Prostate gland (tissue), 2 donors: Measurements from ENCODE around the gene CEBPG. TPM values are rescaled to one million over a fixed set of nuclear protein-coding genes. Genes with fewer than 3 reads are reported as not detected.

Experiments used
- DNase-seq: peaks from one replicate; pipeline ENCODE4 v3.0.0-alpha.2; 2019; ENCODE audit warnings: low spot score
- H3K27ac ChIP-seq, 2 donors: fragments of 200-600 bp; sonication (generic); 2 replicates each; pipeline ENCODE4 v1.5.1; 2017 to 2019
- H3K27me3 ChIP-seq: fragments of 200-600 bp; sonication (generic); replicated peaks from 2 replicates; pipeline ENCODE4 v1.5.1; 2019; ENCODE audit not compliant: insufficient read depth
- H3K36me3 ChIP-seq, 2 donors: fragments of 200-600 bp; sonication (generic); 1 replicate in 1 of 2; 2 replicates in 1 of 2; pipeline versions ENCODE4 v1.5.1 to v1.8.1; 2017 to 2019
- H3K4me1 ChIP-seq: fragments of 200-600 bp; sonication (generic); replicated peaks from 2 replicates; pipeline ENCODE4 v1.5.1; 2019
- H3K4me3 ChIP-seq, 2 donors: fragments of 200-600 bp; sonication (generic); 2 replicates each; pipeline ENCODE4 v1.5.1; 2017 to 2019
- H3K9me3 ChIP-seq: fragments of 200-600 bp; sonication (generic); 2 replicates; pipeline ENCODE4 v1.5.1; 2017
- POLR2A ChIP-seq: fragments of 450-650 bp; IDR thresholded peaks from one replicate; pipeline ENCODE4 v1.6.1; 2016; ENCODE audit warnings: antibody characterized with exemption, mild to moderate bottlenecking
- POLR2AphosphoS5 ChIP-seq: sonication (generic); formaldehyde crosslinking; IDR thresholded peaks from one replicate; pipeline ENCODE4 v1.6.1; 2017; ENCODE audit warnings: antibody characterized with exemption
- WGBS: methylation state at CpG from one replicate; pipeline ENCODE4 v1.1.5; 2018; 5-methylcytosine and 5-hydroxymethylcytosine counted together
- intact Hi-C: fragments of 100-400 bp; cut with DNase I; formaldehyde crosslinking; loops from one replicate; pipeline ENCODE4 v1.14.2; 2022
- total RNA-seq, 2 donors: library from RNA; depleted of rRNA; stranded (reverse); fragments of >200 nt; gene quantifications; one replicate each; pipeline ENCODE4 v1.1.0, GENCODE V29; 2016
- TF ChIP-seq, protein P1 (sequence below), 4 experiments: fragments of 200-600 bp in 2 of 4; fragments of 450-650 bp in 2 of 4; sonication (generic) in 2 of 4; IDR thresholded peaks; 1 replicate in 3 of 4; 2 replicates in 1 of 4; pipeline ENCODE4 v1.5.1; 2016 to 2019; ENCODE audit warnings: antibody characterized with exemption in 4 of 4, mild to moderate bottlenecking in 2 of 4, moderate library complexity in 2 of 4

The CEBPG gene
- total RNA-seq, 2 donors from 2014 or later = 15.7 to 19.7 TPM

DNA sequence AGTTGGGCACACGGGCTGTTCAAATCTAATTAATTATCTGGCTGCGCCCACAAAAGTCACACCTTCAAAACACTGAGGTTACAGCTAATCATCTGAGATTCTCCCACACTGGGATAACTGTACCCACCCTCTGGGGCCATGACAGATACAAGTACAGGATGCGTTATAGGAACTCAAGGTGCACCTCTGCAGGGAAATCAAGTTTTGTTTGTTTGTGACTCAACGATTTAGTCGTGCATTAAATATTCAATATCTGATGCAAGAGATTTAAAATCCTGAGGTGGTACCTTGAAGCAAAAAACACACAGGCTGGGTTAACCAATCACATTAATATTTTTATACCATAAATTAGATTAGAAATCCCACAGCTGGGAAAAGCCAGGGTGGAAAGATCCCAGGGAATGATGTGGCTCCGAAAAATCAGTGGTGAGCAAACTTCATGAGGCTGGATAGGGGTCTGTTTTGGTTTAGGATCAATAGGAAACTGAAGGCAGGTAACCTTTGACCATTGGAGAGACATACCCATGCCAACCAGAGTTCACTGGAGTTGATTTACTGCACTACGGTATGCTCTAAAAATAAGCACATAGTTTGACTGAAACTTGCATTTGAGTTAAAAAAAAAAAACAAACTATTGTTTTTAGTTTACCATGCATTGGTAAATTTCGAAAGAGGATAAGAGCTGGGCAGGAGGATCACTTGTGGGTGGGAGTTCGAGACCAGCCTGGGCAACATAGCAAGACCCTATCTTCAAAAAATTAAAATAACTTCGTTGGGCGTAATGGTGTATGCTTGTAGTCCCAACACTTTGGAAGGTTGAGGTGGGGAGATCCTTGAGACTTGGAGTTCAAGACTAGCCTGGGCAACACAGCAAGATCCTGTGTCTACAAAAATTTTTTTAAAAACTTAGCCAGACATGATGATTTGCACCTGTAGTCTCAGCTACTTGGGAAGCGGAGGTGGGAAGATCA is 23.9 kb upstream of the CEBPG start:
- Histone ChIP-seq H3K36me3 (no peaks in the 10 kb centered on the region), H3K27ac (no peak overlapping the region), H3K4me1 (no peaks in the 10 kb centered on the region), H3K27me3 (no peaks in the 10 kb centered on the region), H3K9me3 (no peaks in the 10 kb centered on the region), H3K4me3 (no peak overlapping the region)
- WGBS = 88% methylated on average over 12 of the region's 12 CpGs
- DNase-seq = no peak
- TF ChIP-seq POLR2A (no peak), POLR2AphosphoS5 (no peak)
- intact Hi-C loops = no loop called here

DNA sequence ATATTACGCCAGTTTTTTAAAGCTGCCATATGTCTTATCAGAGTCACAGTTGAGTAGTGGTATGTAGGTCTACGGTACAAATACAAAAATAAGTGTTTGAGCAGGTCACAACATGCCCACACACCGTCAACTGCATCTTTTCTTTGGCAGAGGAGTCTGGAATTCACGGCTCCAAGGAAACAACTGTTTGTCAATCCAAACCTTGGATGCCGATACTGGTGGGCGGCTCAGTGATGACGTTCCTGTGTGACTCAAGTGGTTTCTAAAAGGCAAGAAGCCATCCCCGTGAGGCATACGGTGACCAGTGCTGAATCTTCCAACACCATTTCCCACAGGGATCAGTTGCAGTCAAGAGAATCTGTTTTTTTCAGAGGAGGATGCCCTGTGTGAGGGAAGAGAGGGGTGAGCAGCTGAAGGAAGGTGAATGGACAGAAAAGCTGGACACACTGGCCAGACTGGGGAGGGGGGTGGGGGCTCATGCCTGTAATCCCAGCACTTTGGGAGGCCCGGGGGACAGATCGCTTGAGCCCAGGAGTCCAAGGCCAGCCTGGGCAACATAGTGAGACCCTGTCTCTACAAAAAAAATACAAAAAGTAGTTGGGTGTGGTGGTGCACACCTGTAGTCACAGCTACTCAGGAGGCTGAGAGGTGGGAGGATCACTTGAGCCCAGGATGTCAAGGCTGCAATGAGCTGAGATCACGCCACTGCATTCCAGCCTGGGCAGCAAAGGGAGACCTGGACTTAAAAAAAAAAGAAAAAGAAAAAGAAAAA is 22.8 kb upstream of the CEBPG start:
- Histone ChIP-seq H3K27ac (no peak overlapping the region), H3K9me3 (no peaks in the 10 kb centered on the region), H3K27me3 (no peaks in the 10 kb centered on the region), H3K4me1 (no peaks in the 10 kb centered on the region), H3K36me3 (no peaks in the 10 kb centered on the region), H3K4me3 (no peak overlapping the region)
- WGBS = 51% methylated on average over 12 of the region's 12 CpGs
- intact Hi-C loops = no loop called here
- DNase-seq = peak; percentile 60
- TF ChIP-seq POLR2A = no peak
- TF ChIP-seq, protein P1, sequence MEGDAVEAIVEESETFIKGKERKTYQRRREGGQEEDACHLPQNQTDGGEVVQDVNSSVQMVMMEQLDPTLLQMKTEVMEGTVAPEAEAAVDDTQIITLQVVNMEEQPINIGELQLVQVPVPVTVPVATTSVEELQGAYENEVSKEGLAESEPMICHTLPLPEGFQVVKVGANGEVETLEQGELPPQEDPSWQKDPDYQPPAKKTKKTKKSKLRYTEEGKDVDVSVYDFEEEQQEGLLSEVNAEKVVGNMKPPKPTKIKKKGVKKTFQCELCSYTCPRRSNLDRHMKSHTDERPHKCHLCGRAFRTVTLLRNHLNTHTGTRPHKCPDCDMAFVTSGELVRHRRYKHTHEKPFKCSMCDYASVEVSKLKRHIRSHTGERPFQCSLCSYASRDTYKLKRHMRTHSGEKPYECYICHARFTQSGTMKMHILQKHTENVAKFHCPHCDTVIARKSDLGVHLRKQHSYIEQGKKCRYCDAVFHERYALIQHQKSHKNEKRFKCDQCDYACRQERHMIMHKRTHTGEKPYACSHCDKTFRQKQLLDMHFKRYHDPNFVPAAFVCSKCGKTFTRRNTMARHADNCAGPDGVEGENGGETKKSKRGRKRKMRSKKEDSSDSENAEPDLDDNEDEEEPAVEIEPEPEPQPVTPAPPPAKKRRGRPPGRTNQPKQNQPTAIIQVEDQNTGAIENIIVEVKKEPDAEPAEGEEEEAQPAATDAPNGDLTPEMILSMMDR (IDR thresholded peaks at IDR 0.05) = no peak
- peak; percentile 75 for TF ChIP-seq POLR2AphosphoS5

DNA sequence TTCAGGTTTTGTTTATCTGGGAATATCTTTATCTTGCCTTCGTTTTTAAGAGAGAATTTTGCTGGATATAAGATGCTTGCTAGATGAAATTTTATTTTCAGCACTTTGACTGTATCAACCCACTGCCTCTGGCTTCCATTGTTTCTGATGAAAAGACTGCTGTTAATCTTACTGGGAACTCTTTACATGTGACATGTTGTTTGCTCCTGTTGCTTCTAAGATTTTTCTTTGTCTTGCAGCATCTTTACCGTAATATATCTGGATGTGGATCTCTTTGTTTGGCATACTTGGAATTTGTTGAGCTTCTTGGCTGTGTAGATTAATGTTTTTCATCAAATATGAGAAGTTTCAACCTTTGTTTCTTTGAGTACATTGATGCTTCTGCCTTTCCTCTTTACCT is 18.0 kb upstream of the CEBPG start:
- intact Hi-C loops = no loop called here
- Histone ChIP-seq H3K27ac (no peak overlapping the region), H3K36me3 (no peaks in the 10 kb centered on the region), H3K9me3 (no peaks in the 10 kb centered on the region), H3K27me3 (no peaks in the 10 kb centered on the region), H3K4me1 (no peaks in the 10 kb centered on the region), H3K4me3 (no peak overlapping the region)
- DNase-seq = no peak
- 76% methylated on average over 2 of the region's 2 CpGs for WGBS
- no peak for TF ChIP-seq POLR2AphosphoS5
- no peak for TF ChIP-seq POLR2A
- TF ChIP-seq, protein P1 (IDR thresholded peaks at IDR 0.05) = no peak

DNA sequence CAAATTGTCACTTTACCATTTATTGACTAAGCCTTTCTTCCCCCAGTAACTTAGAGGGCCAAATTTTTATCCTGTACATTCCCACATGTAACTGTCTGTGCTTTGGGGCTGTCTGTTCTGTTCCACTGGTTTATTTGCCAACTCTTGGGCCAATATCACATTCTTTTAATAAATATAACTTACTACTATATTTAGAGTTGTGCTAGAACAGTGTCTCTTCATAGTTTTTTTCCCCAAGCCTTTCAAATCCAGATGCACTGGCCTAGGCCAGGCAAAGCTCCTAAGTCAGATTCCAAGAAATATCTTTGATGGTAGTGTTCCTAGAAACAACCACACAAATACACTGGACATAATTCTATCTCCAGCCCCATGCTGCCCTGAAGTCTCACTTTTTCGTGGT is 16.0 kb upstream of the CEBPG start:
- H3K4me1 ChIP-seq = no peaks in the 10 kb centered on the region
- 64% methylated on average over 1 of the region's 1 CpG for WGBS
- no peak overlapping the region for H3K27ac ChIP-seq
- intact Hi-C loops = no loop called here
- TF ChIP-seq, protein P1 (IDR thresholded peaks at IDR 0.05) = no peak
- no peak for TF ChIP-seq POLR2AphosphoS5
- no peak for TF ChIP-seq POLR2A
- no peak for DNase-seq
- no peaks in the 10 kb centered on the region for H3K27me3 ChIP-seq
- H3K36me3 ChIP-seq = no peaks in the 10 kb centered on the region
- H3K4me3 ChIP-seq = no peak overlapping the region
- H3K9me3 ChIP-seq = no peaks in the 10 kb centered on the region

DNA sequence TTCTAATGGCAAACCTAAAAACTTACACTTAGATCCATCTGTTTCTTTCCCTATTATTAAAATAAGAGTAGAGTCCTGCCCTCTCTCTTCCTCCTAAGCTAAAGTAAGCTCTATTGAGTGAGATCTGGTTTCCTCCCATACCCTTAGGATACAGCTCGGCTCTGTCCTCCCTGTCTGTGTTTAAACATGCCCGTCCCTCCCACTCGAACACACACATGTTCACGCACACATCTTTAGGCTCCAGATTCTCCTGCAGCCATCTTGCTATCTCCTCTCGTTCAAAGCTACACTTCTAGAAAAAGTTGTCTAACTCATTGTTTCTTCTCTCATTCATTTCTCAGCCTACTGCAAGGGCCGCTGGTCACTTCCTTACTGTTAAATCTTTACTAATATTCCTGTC is 15.1 kb upstream of the CEBPG start:
- intact Hi-C loops = no loop called here
- DNase-seq = no peak
- WGBS = 46% methylated on average over 6 of the region's 6 CpGs
- Histone ChIP-seq H3K27me3 (no peaks in the 10 kb centered on the region), H3K4me3 (no peak overlapping the region), H3K36me3 (no peaks in the 10 kb centered on the region), H3K27ac (no peak overlapping the region), H3K4me1 (no peaks in the 10 kb centered on the region), H3K9me3 (no peaks in the 10 kb centered on the region)
- TF ChIP-seq POLR2A (no peak), POLR2AphosphoS5 (no peak)
- TF ChIP-seq, protein P1 (IDR thresholded peaks at IDR 0.05) = no peak
